Left forelimb (tissue), 1 donor: Measurements from ENCODE around the gene KRTAP2-3.
A peak's percentile ranks its signal among the peaks of the same experiment; 100 is the strongest.
"Not testable (repeated sequence)": the region's sequence is repeated elsewhere in the genome, so short reads cannot be mapped to it uniquely, and the experiment has no call there.

Experiments used
- DNase-seq: peaks from one replicate; pipeline ENCODE4 v3.0.0-alpha.2; 2018; ENCODE audit warnings: low spot score

KRTAP2-3 gene

GRCh38 chr17:41067281-41067680, 7.4 kb upstream of the KRTAP2-3 start:
- no peak for DNase-seq

- no peak for DNase-seq
Measured at GRCh38 chr17:41065829-41066624, 6.1 kb upstream of the KRTAP2-3 start, which contains the start of gene KRTAP2-4. TSS of gene KRTAP2-4 (minus strand) at chr17:41065879. CDS start at chr17:41065845, 34 bp downstream.

- DNase-seq: not testable (repeated sequence)
Measured at GRCh38 chr17:41065016-41065689, 5.2 kb upstream of the KRTAP2-3 start.

GRCh38 chr17:41064301-41064700, 4.4 kb upstream of the KRTAP2-3 start:
- no peak for DNase-seq

GRCh38 chr17:41063449-41063848, 3.5 kb upstream of the KRTAP2-3 start:
- no peak for DNase-seq

- DNase-seq: no peak
Measured at GRCh38 chr17:41061964-41062363, 2.0 kb upstream of the KRTAP2-3 start.

- not testable (repeated sequence) for DNase-seq
Measured at GRCh38 chr17:41059276-41060051, 450 bp downstream of the KRTAP2-3 start.

GRCh38 chr17:41058741-41059140, 1.2 kb downstream of the KRTAP2-3 start:
- no peak for DNase-seq

GRCh38 chr17:41057547-41057946, 2.4 kb downstream of the KRTAP2-3 start:
- DNase-seq: no peak

GRCh38 chr17:41055130-41055529, 4.8 kb downstream of the KRTAP2-3 start, which contains the start of gene KRTAP2-2:
TSS of gene KRTAP2-2 (minus strand) at chr17:41055230. CDS start at chr17:41055211, 19 bp downstream.
- DNase-seq: not testable (repeated sequence)

GRCh38 chr17:41054556-41054955, 5.4 kb downstream of the KRTAP2-3 start:
- not testable (repeated sequence) for DNase-seq

GRCh38 chr17:41054025-41054424, 5.9 kb downstream of the KRTAP2-3 start:
- no peak for DNase-seq

- no peak for DNase-seq
Measured at GRCh38 chr17:41052566-41052965, 7.3 kb downstream of the KRTAP2-3 start.

- DNase-seq: no peak
Measured at GRCh38 chr17:41049110-41049509, 10.8 kb downstream of the KRTAP2-3 start.

- DNase-seq: no peak
Measured at GRCh38 chr17:41048441-41048840, 11.5 kb downstream of the KRTAP2-3 start.

GRCh38 chr17:41046735-41047465, 13.0 kb downstream of the KRTAP2-3 start, which contains the start of gene KRTAP2-1:
TSS of gene KRTAP2-1 (minus strand) at chr17:41047316. CDS start at chr17:41047267, 49 bp downstream.
- not testable (repeated sequence) for DNase-seq

- DNase-seq: no peak
Measured at GRCh38 chr17:41042953-41043352, 17.0 kb downstream of the KRTAP2-3 start.

GRCh38 chr17:41040783-41041571, 18.9 kb downstream of the KRTAP2-3 start, which contains the start of gene KRTAP1-1:
TSS of gene KRTAP1-1 (minus strand) at chr17:41041450. CDS start at chr17:41041397, 53 bp downstream.
- peak; percentile 65 for DNase-seq

- DNase-seq: no peak
Measured at GRCh38 chr17:41037853-41038350, 22.0 kb downstream of the KRTAP2-3 start.

- DNase-seq: not testable (repeated sequence)
Measured at GRCh38 chr17:41034346-41034935, 25.5 kb downstream of the KRTAP2-3 start, which contains the start of gene KRTAP1-3. TSS of gene KRTAP1-3 (minus strand) at chr17:41034874. CDS start at chr17:41034821, 53 bp downstream.
